GM23338 (cell line): Measurements from ENCODE around the gene RYR2. TPM values are rescaled to one million over a fixed set of nuclear protein-coding genes. Genes with fewer than 3 reads are reported as not detected.

Source experiments
- ATAC-seq: fragments of 200-7000 bp; cut with Tn5 transposase; 3 replicates; pipeline ENCODE4 v1.9.1; 2020
- DNase-seq: peaks from one replicate; pipeline ENCODE4 v3.0.0-alpha.2; 2015; ENCODE audit warnings: low spot score
- H2AFZ ChIP-seq: fragments of 200-600 bp; sonication (generic); 2 replicates; pipeline ENCODE4 v1.8.0; 2016; ENCODE audit warnings: antibody characterized with exemption, mild to moderate bottlenecking, moderate library complexity
- H3F3A ChIP-seq: fragments of 200-600 bp; sonication (generic); replicated peaks from 2 replicates; pipeline ENCODE4 v1.8.0; 2017; ENCODE audit warnings: antibody characterized with exemption, mixed run types, low read depth
- H3K27ac ChIP-seq: fragments of 200-600 bp; sonication (generic); 2 replicates; pipeline ENCODE4 v1.6.1; 2016; ENCODE audit warnings: low read depth
- H3K27me3 ChIP-seq: fragments of 200-600 bp; sonication (generic); 2 replicates; pipeline ENCODE4 v1.8.0; 2016; ENCODE audit warnings: mild to moderate bottlenecking, mixed run types, moderate library complexity; ENCODE audit not compliant: insufficient read depth
- H3K36me3 ChIP-seq: fragments of 200-600 bp; sonication (generic); 2 replicates; pipeline ENCODE4 v1.8.0; 2016; ENCODE audit warnings: mild to moderate bottlenecking; ENCODE audit not compliant: insufficient read depth
- H3K4me1 ChIP-seq: fragments of 200-600 bp; sonication (generic); 2 replicates; pipeline ENCODE4 v1.8.0; 2016; ENCODE audit warnings: mild to moderate bottlenecking, moderate library complexity; ENCODE audit not compliant: insufficient read depth
- H3K4me2 ChIP-seq: fragments of 200-600 bp; sonication (generic); 2 replicates; pipeline ENCODE4 v1.7.1; 2017; ENCODE audit warnings: mixed run types
- H3K4me3 ChIP-seq: fragments of 200-600 bp; sonication (generic); 2 replicates; pipeline ENCODE4 v1.6.1; 2016; ENCODE audit warnings: mixed run types
- H3K79me2 ChIP-seq: fragments of 200-600 bp; sonication (generic); replicated peaks from 2 replicates; pipeline ENCODE4 v1.8.0; 2017; ENCODE audit warnings: mild to moderate bottlenecking; ENCODE audit not compliant: insufficient read depth
- H3K9me2 ChIP-seq: fragments of 200-600 bp; sonication (generic); 2 replicates; pipeline ENCODE4 v1.8.0; 2017; ENCODE audit not compliant: insufficient read depth
- H4K20me1 ChIP-seq: fragments of 200-600 bp; sonication (generic); replicated peaks from 2 replicates; pipeline ENCODE4 v1.8.0; 2017; ENCODE audit warnings: mild to moderate bottlenecking; ENCODE audit not compliant: insufficient read depth
- H3K27ac Mint-ChIP-seq: 2 replicates; pipeline ENCODE4 v1.8.0; 2020; ENCODE audit warnings: inconsistent platforms, mild to moderate bottlenecking, moderate library complexity, mixed read lengths
- H3K27me3 Mint-ChIP-seq: 3 replicates; pipeline ENCODE4 v1.8.0; 2022; ENCODE audit warnings: low read depth, mild to moderate bottlenecking, moderate library complexity, mixed read lengths, inconsistent platforms; ENCODE audit not compliant: insufficient read depth, poor library complexity
- H3K36me3 Mint-ChIP-seq: 3 replicates; pipeline ENCODE4 v1.8.0; 2021; ENCODE audit warnings: low read depth, mild to moderate bottlenecking, inconsistent platforms, moderate library complexity, mixed read lengths
- H3K4me1 Mint-ChIP-seq: 3 replicates; pipeline ENCODE4 v1.8.0; 2020; ENCODE audit warnings: mild to moderate bottlenecking, inconsistent platforms, mixed read lengths
- H3K4me3 Mint-ChIP-seq: 3 replicates; pipeline ENCODE4 v1.8.0; 2021; ENCODE audit warnings: moderate library complexity, mild to moderate bottlenecking, inconsistent platforms, mixed read lengths
- H3K9me3 Mint-ChIP-seq: 3 replicates; pipeline ENCODE4 v1.8.0; 2020; ENCODE audit warnings: moderate library complexity, mild to moderate bottlenecking, inconsistent platforms, mixed read lengths
- CREB1 ChIP-seq: fragments of 250-450 bp; sonication (Bioruptor Pico); IDR thresholded peaks from 2 replicates; pipeline ENCODE4 v1.5.0; 2020; ENCODE audit warnings: low read depth, mild to moderate bottlenecking, moderate library complexity
- ETS1 ChIP-seq: IDR thresholded peaks from 2 replicates; pipeline ENCODE4 v1.6.1; 2016; ENCODE audit warnings: antibody characterized with exemption
- EZH2 ChIP-seq: fragments of 200-600 bp; sonication (generic); IDR thresholded peaks from one replicate; pipeline ENCODE4 v1.8.0; 2017; ENCODE audit warnings: antibody characterized with exemption, mild to moderate bottlenecking, low read depth; ENCODE audit not compliant: unreplicated experiment
- EZH2phosphoT487 ChIP-seq: fragments of 200-600 bp; sonication (generic); IDR thresholded peaks from one replicate; pipeline ENCODE4 v1.8.1; 2018; ENCODE audit warnings: antibody characterized with exemption; ENCODE audit not compliant: unreplicated experiment
- STAT1 ChIP-seq: IDR thresholded peaks from one replicate; pipeline ENCODE4 v1.6.1; 2016; ENCODE audit warnings: antibody characterized with exemption; ENCODE audit not compliant: unreplicated experiment
- ZNF331 ChIP-seq: fragments of 250-450 bp; sonication (Bioruptor Pico); IDR thresholded peaks from 2 replicates; pipeline ENCODE4 v1.5.0; 2020; ENCODE audit warnings: low read depth, mild to moderate bottlenecking, moderate library complexity
- ZNF462 ChIP-seq: fragments of 250-450 bp; sonication (Bioruptor Pico); IDR thresholded peaks from 2 replicates; pipeline ENCODE4 v1.5.0; 2020; ENCODE audit warnings: mild to moderate bottlenecking, moderate library complexity
- polyA plus RNA-seq: library from polyadenylated mRNA; unstranded; fragments of >200 nt; fragmentation: Nextera tagmentation; extraction: Ambion mirVana; gene quantifications from 2 replicates; pipeline ENCODE4 v1.2.1, GENCODE V29; 2016
- total RNA-seq: library from RNA; depleted of rRNA; stranded (reverse); fragments of >200 nt; shearing (Covaris generic); gene quantifications from 2 replicates; pipeline ENCODE4 v1.2.3, GENCODE V29; 2014

Gene RYR2
- total and polyA plus RNA-seq, 2 experiments from 2014 or later: 8.9 to 10.0 TPM

- no peaks in the 10 kb centered on the region for H3K9me3 Mint-ChIP-seq
- H3K27ac Mint-ChIP-seq: peak overlapping the region; percentile 51; the same call in 1 of the 2 replicates
- Histone ChIP-seq H3K9me2 (no peaks in the 10 kb centered on the region), H3K4me2 (no peak overlapping the region), H4K20me1 (no peaks in the 10 kb centered on the region), H3K27ac (0 out of 2 replicates have a peak overlapping the region, but pooled peaks have one; percentile 19), H3K4me3 (no peak overlapping the region), H3K27me3 (no peaks in the 10 kb centered on the region), H2AFZ (no peak overlapping the region), H3K36me3 (no peaks in the 10 kb centered on the region), H3K79me2 (no peaks in the 10 kb centered on the region), H3F3A (no peaks in the 10 kb centered on the region), H3K4me1 (peaks cover 13% of the 10 kb centered on the region)
- ATAC-seq (no peak), DNase-seq (no peak)
- no peaks in the 10 kb centered on the region for H3K36me3 Mint-ChIP-seq
- H3K27me3 Mint-ChIP-seq: peaks cover 4% of the 10 kb centered on the region
- no peak overlapping the region for H3K4me3 Mint-ChIP-seq
- H3K4me1 Mint-ChIP-seq: peaks cover 13% of the 10 kb centered on the region; the same call in 2 of the 3 replicates
- TF ChIP-seq CREB1 (CRISPR knock-in tag) (no peak), ZNF462 (CRISPR knock-in tag) (no peak), ETS1 (no peak), ZNF331 (no peak), STAT1 (no peak), EZH2 (no peak), EZH2phosphoT487 (no peak)
These were observed 747.6 kb downstream of the RYR2 start for GRCh38 chr1:237789619-237790018.
